Stomach (tissue), 4 donors: Measurements from ENCODE around the gene PRPF19.

Source experiments
- CTCF ChIP-seq, 7 experiments: fragments of 450-650 bp in 4 of 7; fragments of 200-600 bp in 3 of 7; sonication (generic) in 3 of 7; IDR thresholded peaks; one replicate each; pipeline ENCODE4 v1.5.1; 2016 to 2019; ENCODE audit warnings: antibody characterized with exemption in 7 of 7, control low read depth in 2 of 7, mild to moderate bottlenecking in 1 of 7
- POLR2A ChIP-seq, 4 donors: fragments of 450-650 bp; IDR thresholded peaks; one replicate each; pipeline ENCODE4 v1.6.1; 2016; ENCODE audit warnings: antibody characterized with exemption in 4 of 4, control low read depth in 2 of 4, mild to moderate bottlenecking in 1 of 4, moderate library complexity in 1 of 4

GRCh38 chr11:60929764-60930163, 23.4 kb upstream of the PRPF19 start:
- TF ChIP-seq CTCF (IDR thresholded peaks at IDR 0.05) = no peak
- no peak for TF ChIP-seq POLR2A (IDR thresholded peaks at IDR 0.05)
